ENCODE measurements around the gene FBXL7. TPM values are rescaled to one million over a fixed set of nuclear protein-coding genes. Genes with fewer than 3 reads are reported as not detected.

The FBXL7 gene
- total RNA-seq, 2 experiments from 2014 or later, result not detected

- intact Hi-C loops (cut with micrococcal nuclease), result no loop called here
- H3K36me3 Mint-ChIP-seq (ENCODE audit: low read depth), result no peaks in the 10 kb centered on the region
- no peaks in the 10 kb centered on the region for H3K4me1 Mint-ChIP-seq (ENCODE audit: low read depth)
Observed at GRCh38 chr5:15753752-15754151, 253.8 kb downstream of the FBXL7 start.

GRCh38 chr5:15757103-15757502, 257.1 kb downstream of the FBXL7 start:
- intact Hi-C loops (cut with micrococcal nuclease), result no loop called here
- Mint-ChIP-seq H3K4me1 (ENCODE audit: low read depth) (no peaks in the 10 kb centered on the region), H3K27ac (no peak overlapping the region), H3K4me3 (no peak overlapping the region), H3K9me3 (no peaks in the 10 kb centered on the region), H3K27me3 (ENCODE audit: low read depth) (no peaks in the 10 kb centered on the region), H3K36me3 (ENCODE audit: low read depth) (no peaks in the 10 kb centered on the region)
- no peak for DNase-seq
- CTCF ChIA-PET, result interaction anchor here (0.6 kb wide), 1 partner anchor 235 kb away, joined by 3 read pairs; no protein-coding TSS in a partner anchor

More at GRCh38 chr5:15753752-15754151, 253.8 kb downstream of the FBXL7 start:
- H3K9me3 Mint-ChIP-seq, result no peaks in the 10 kb centered on the region
- H3K27me3 Mint-ChIP-seq (ENCODE audit: low read depth), result no peaks in the 10 kb centered on the region
- no peak for DNase-seq
- CTCF ChIA-PET, result no interaction called here
- no peak overlapping the region for H3K4me3 Mint-ChIP-seq
- H3K27ac Mint-ChIP-seq, result no peak overlapping the region

GRCh38 chr5:15757619-15758018, 257.6 kb downstream of the FBXL7 start:
- no peaks in the 10 kb centered on the region for H3K36me3 Mint-ChIP-seq (ENCODE audit: low read depth)
- no peak overlapping the region for H3K27ac Mint-ChIP-seq
- no peaks in the 10 kb centered on the region for H3K4me1 Mint-ChIP-seq (ENCODE audit: low read depth)
- DNase-seq, result no peak
- H3K9me3 Mint-ChIP-seq, result no peaks in the 10 kb centered on the region
- H3K27me3 Mint-ChIP-seq (ENCODE audit: low read depth), result no peaks in the 10 kb centered on the region
- intact Hi-C loops (cut with micrococcal nuclease), result no loop called here
- CTCF ChIA-PET, result interaction anchor here (0.6 kb wide), 1 partner anchor 236 kb away, joined by 3 read pairs; no protein-coding TSS in a partner anchor
- H3K4me3 Mint-ChIP-seq, result no peak overlapping the region

GRCh38 chr5:15762668-15763067, 262.7 kb downstream of the FBXL7 start:
- Mint-ChIP-seq H3K36me3 (ENCODE audit: low read depth) (no peaks in the 10 kb centered on the region), H3K4me3 (no peak overlapping the region), H3K27ac (no peak overlapping the region), H3K4me1 (ENCODE audit: low read depth) (no peaks in the 10 kb centered on the region), H3K27me3 (ENCODE audit: low read depth) (no peaks in the 10 kb centered on the region), H3K9me3 (peaks cover 4% of the 10 kb centered on the region)
- CTCF ChIA-PET, result no interaction called here
- no peak for DNase-seq
- intact Hi-C loops (cut with micrococcal nuclease), result no loop called here

- CTCF ChIA-PET, result interaction anchor here (0.6 kb wide), 1 partner anchor 1470 kb away, joined by 4 read pairs; no protein-coding TSS in a partner anchor
- H3K36me3 Mint-ChIP-seq (ENCODE audit: low read depth), result no peaks in the 10 kb centered on the region
- intact Hi-C loops (cut with micrococcal nuclease), result no loop called here
- no peaks in the 10 kb centered on the region for H3K4me1 Mint-ChIP-seq (ENCODE audit: low read depth)
- H3K9me3 Mint-ChIP-seq, result peaks cover 4% of the 10 kb centered on the region
- no peaks in the 10 kb centered on the region for H3K27me3 Mint-ChIP-seq (ENCODE audit: low read depth)
- no peak overlapping the region for H3K27ac Mint-ChIP-seq
- H3K4me3 Mint-ChIP-seq, result no peak overlapping the region
- no peak for DNase-seq
Observed at GRCh38 chr5:15763754-15764153, 263.8 kb downstream of the FBXL7 start.

GRCh38 chr5:15768936-15769335, 269.0 kb downstream of the FBXL7 start:
- CTCF ChIA-PET, result no interaction called here
- Mint-ChIP-seq H3K36me3 (ENCODE audit: low read depth) (no peaks in the 10 kb centered on the region), H3K4me3 (no peak overlapping the region), H3K9me3 (peaks cover 4% of the 10 kb centered on the region), H3K4me1 (ENCODE audit: low read depth) (no peaks in the 10 kb centered on the region), H3K27me3 (ENCODE audit: low read depth) (no peaks in the 10 kb centered on the region), H3K27ac (no peak overlapping the region)
- DNase-seq, result no peak
- intact Hi-C loops (cut with micrococcal nuclease), result no loop called here

- H3K4me1 Mint-ChIP-seq (ENCODE audit: low read depth), result no peaks in the 10 kb centered on the region
Observed at GRCh38 chr5:15772131-15772530, 272.2 kb downstream of the FBXL7 start.

GRCh38 chr5:15774632-15775031, 274.7 kb downstream of the FBXL7 start:
- no peak for DNase-seq
- Mint-ChIP-seq H3K4me1 (ENCODE audit: low read depth) (no peaks in the 10 kb centered on the region), H3K27me3 (ENCODE audit: low read depth) (no peaks in the 10 kb centered on the region), H3K36me3 (ENCODE audit: low read depth) (no peaks in the 10 kb centered on the region), H3K4me3 (no peak overlapping the region), H3K27ac (no peak overlapping the region), H3K9me3 (peaks cover 2% of the 10 kb centered on the region)
- CTCF ChIA-PET, result no interaction called here
- intact Hi-C loops (cut with micrococcal nuclease), result no loop called here

More at GRCh38 chr5:15772131-15772530, 272.2 kb downstream of the FBXL7 start:
- Mint-ChIP-seq H3K27me3 (ENCODE audit: low read depth) (no peaks in the 10 kb centered on the region), H3K27ac (no peak overlapping the region), H3K36me3 (ENCODE audit: low read depth) (no peaks in the 10 kb centered on the region), H3K4me3 (no peak overlapping the region), H3K9me3 (peaks cover 4% of the 10 kb centered on the region)
- DNase-seq, result no peak
- intact Hi-C loops (cut with micrococcal nuclease), result no loop called here
- CTCF ChIA-PET, result no interaction called here

GRCh38 chr5:15776346-15776745, 276.4 kb downstream of the FBXL7 start:
- Mint-ChIP-seq H3K4me3 (no peak overlapping the region), H3K27ac (no peak overlapping the region)
- CTCF ChIA-PET, result interaction anchor here (0.6 kb wide), 1 partner anchor 48 kb away, joined by 4 read pairs; no protein-coding TSS in a partner anchor

GRCh38 chr5:15783734-15784133, 283.8 kb downstream of the FBXL7 start:
- intact Hi-C loops (cut with micrococcal nuclease), result no loop called here
- no peaks in the 10 kb centered on the region for H3K36me3 Mint-ChIP-seq (ENCODE audit: low read depth)
- CTCF ChIA-PET, result no interaction called here
- no peak overlapping the region for H3K27ac Mint-ChIP-seq
- H3K9me3 Mint-ChIP-seq, result peaks cover 2% of the 10 kb centered on the region
- H3K4me1 Mint-ChIP-seq (ENCODE audit: low read depth), result no peaks in the 10 kb centered on the region
- H3K27me3 Mint-ChIP-seq (ENCODE audit: low read depth), result no peaks in the 10 kb centered on the region
- H3K4me3 Mint-ChIP-seq, result no peak overlapping the region
- no peak for DNase-seq

More at GRCh38 chr5:15776346-15776745, 276.4 kb downstream of the FBXL7 start:
- no peak for DNase-seq
- intact Hi-C loops (cut with micrococcal nuclease), result no loop called here
- no peaks in the 10 kb centered on the region for H3K4me1 Mint-ChIP-seq (ENCODE audit: low read depth)
- H3K36me3 Mint-ChIP-seq (ENCODE audit: low read depth), result no peaks in the 10 kb centered on the region
- peaks cover 4% of the 10 kb centered on the region for H3K9me3 Mint-ChIP-seq
- H3K27me3 Mint-ChIP-seq (ENCODE audit: low read depth), result no peaks in the 10 kb centered on the region

GRCh38 chr5:15785531-15785981, 285.6 kb downstream of the FBXL7 start:
- CTCF ChIA-PET, result no interaction called here
- H3K4me3 Mint-ChIP-seq, result no peak overlapping the region
- peaks cover 2% of the 10 kb centered on the region for H3K9me3 Mint-ChIP-seq
- no peak overlapping the region for H3K27ac Mint-ChIP-seq
- no peaks in the 10 kb centered on the region for H3K4me1 Mint-ChIP-seq (ENCODE audit: low read depth)
- intact Hi-C loops (cut with micrococcal nuclease), result no loop called here
- H3K27me3 Mint-ChIP-seq (ENCODE audit: low read depth), result no peaks in the 10 kb centered on the region
- no peak for DNase-seq
- H3K36me3 Mint-ChIP-seq (ENCODE audit: low read depth), result no peaks in the 10 kb centered on the region

- intact Hi-C loops (cut with micrococcal nuclease), result no loop called here
- no peaks in the 10 kb centered on the region for H3K27me3 Mint-ChIP-seq (ENCODE audit: low read depth)
- H3K9me3 Mint-ChIP-seq, result peaks cover under 1% of the 10 kb centered on the region
- no peak overlapping the region for H3K4me3 Mint-ChIP-seq
- CTCF ChIA-PET, result no interaction called here
- no peak for DNase-seq
- H3K36me3 Mint-ChIP-seq (ENCODE audit: low read depth), result no peaks in the 10 kb centered on the region
- no peaks in the 10 kb centered on the region for H3K4me1 Mint-ChIP-seq (ENCODE audit: low read depth)
- no peak overlapping the region for H3K27ac Mint-ChIP-seq
Observed at GRCh38 chr5:15786326-15786725, 286.3 kb downstream of the FBXL7 start.

- H3K4me3 Mint-ChIP-seq, result no peak overlapping the region
- DNase-seq, result no peak
- H3K27me3 Mint-ChIP-seq (ENCODE audit: low read depth), result no peaks in the 10 kb centered on the region
- no peaks in the 10 kb centered on the region for H3K36me3 Mint-ChIP-seq (ENCODE audit: low read depth)
- CTCF ChIA-PET, result interaction anchor here (0.7 kb wide), 1 partner anchor 254 kb away, joined by 3 read pairs; no protein-coding TSS in a partner anchor
- H3K27ac Mint-ChIP-seq, result no peak overlapping the region
- H3K9me3 Mint-ChIP-seq, result no peaks in the 10 kb centered on the region
- H3K4me1 Mint-ChIP-seq (ENCODE audit: low read depth), result no peaks in the 10 kb centered on the region
- intact Hi-C loops (cut with micrococcal nuclease), result no loop called here
Observed at GRCh38 chr5:15786884-15787283, 286.9 kb downstream of the FBXL7 start.
